Measurements from ENCODE around the gene EXOC3L2.

Gene EXOC3L2

GRCh38 chr19:45163751-45164460 is 81.3 kb downstream of the EXOC3L2 start:
- in situ Hi-C loops (cut with MboI; ENCODE audit: low sequenced_read_pairs): no loop called here

GRCh38 chr19:45163156-45163555 is 82.1 kb downstream of the EXOC3L2 start:
- in situ Hi-C loops (cut with MboI; ENCODE audit: low sequenced_read_pairs): no loop called here

- in situ Hi-C loops (cut with MboI; ENCODE audit: low sequenced_read_pairs): no loop called here
These were observed 82.5 kb downstream of the EXOC3L2 start for GRCh38 chr19:45162608-45163143.

Data from HL-60/S4 (cell line).